NCI-H226 (cell line): Measurements from ENCODE around the gene PCK2.

ENCODE experiments used
- DNase-seq: peaks from one replicate; pipeline ENCODE4 v3.0.0-alpha.2; 2015

PCK2 gene

GRCh38 chr14:24139272-24139934 lies 45.3 kb downstream of the PCK2 start:
- DNase-seq: no peak

GRCh38 chr14:24141097-24141880 lies 47.2 kb downstream of the PCK2 start, which contains the start of gene EMC9:
EMC9 (minus strand) TSS chr14:24141591; CDS start chr14:24141304, 287 bp downstream.
- peak; percentile 99 for DNase-seq

GRCh38 chr14:24143511-24143910 lies 49.4 kb downstream of the PCK2 start:
- peak; percentile 40 for DNase-seq

GRCh38 chr14:24144451-24144850 lies 50.3 kb downstream of the PCK2 start:
- no peak for DNase-seq

- no peak for DNase-seq
Measured at GRCh38 chr14:24145219-24145618, 51.1 kb downstream of the PCK2 start.

- DNase-seq: no peak
Measured at GRCh38 chr14:24145690-24146452, 51.8 kb downstream of the PCK2 start.

GRCh38 chr14:24146453-24146977 lies 52.4 kb downstream of the PCK2 start, which contains the start of gene PSME2:
PSME2 (minus strand) TSS chr14:24146610; CDS start chr14:24146581, 29 bp downstream.
- peak; percentile 97 for DNase-seq

GRCh38 chr14:24146978-24147760 lies 53.1 kb downstream of the PCK2 start, which contains the start of gene RNF31:
RNF31 (plus strand) TSS chr14:24147498; CDS start chr14:24147699, 201 bp downstream.
- peak; percentile 97 for DNase-seq

- DNase-seq: no peak
Measured at GRCh38 chr14:24147761-24148428, 53.8 kb downstream of the PCK2 start.

- no peak for DNase-seq
Measured at GRCh38 chr14:24149302-24149969, 55.3 kb downstream of the PCK2 start.

GRCh38 chr14:24150061-24150460 lies 56.0 kb downstream of the PCK2 start:
- no peak for DNase-seq

GRCh38 chr14:24150567-24150966 lies 56.5 kb downstream of the PCK2 start:
- DNase-seq: no peak

- DNase-seq: no peak
Measured at GRCh38 chr14:24150993-24151392, 56.9 kb downstream of the PCK2 start.

GRCh38 chr14:24151404-24152080 lies 57.4 kb downstream of the PCK2 start:
- DNase-seq: no peak
